Choroid plexus epithelial cell (primary cell): Measurements from ENCODE around the gene KIF4B.

ENCODE experiments used
- DNase-seq: peaks from one replicate; pipeline ENCODE4 v3.0.0-alpha.2; 2010; ENCODE audit warnings: low read depth
- H3K4me3 ChIP-seq: 2 replicates; pipeline ENCODE4 v1.5.1; 2011; ENCODE audit warnings: low read depth, mild to moderate bottlenecking, control low read depth, low read length, moderate library complexity
- CTCF ChIP-seq: conservative IDR thresholded peaks from 2 replicates; pipeline ENCODE4 v1.5.1; 2011; ENCODE audit warnings: low read depth, mild to moderate bottlenecking, control low read depth, inconsistent platforms, low read length, moderate library complexity

Gene KIF4B

GRCh38 chr5:155013526-155013925 is at the start of gene KIF4B:
TSS of gene KIF4B (plus strand) at chr5:155013755. CDS start at chr5:155013860, 105 bp downstream.
- TF ChIP-seq CTCF = no peak
- DNase-seq = no peak
- peak within 1 kb of the TSS; percentile 29 for H3K4me3 ChIP-seq

- no peak for DNase-seq
- no peak overlapping the region for H3K4me3 ChIP-seq
Measured at GRCh38 chr5:154966081-154966841, 47.3 kb upstream of the KIF4B start.

GRCh38 chr5:154966874-154967273 is 46.7 kb upstream of the KIF4B start:
- TF ChIP-seq CTCF = no peak
- no peak overlapping the region for H3K4me3 ChIP-seq

More at GRCh38 chr5:154966081-154966841, 47.3 kb upstream of the KIF4B start:
- TF ChIP-seq CTCF = no peak

GRCh38 chr5:154967421-154968024 is 46.0 kb upstream of the KIF4B start:
- peak; percentile 59 for TF ChIP-seq CTCF
- no peak overlapping the region for H3K4me3 ChIP-seq
- DNase-seq = peak; percentile 51

More at GRCh38 chr5:154966874-154967273, 46.7 kb upstream of the KIF4B start:
- DNase-seq = no peak

- TF ChIP-seq CTCF = no peak
Measured at GRCh38 chr5:154968953-154969352, 44.6 kb upstream of the KIF4B start.

GRCh38 chr5:154970759-154971158 is 42.8 kb upstream of the KIF4B start:
- peak; percentile 67 for DNase-seq

More at GRCh38 chr5:154968953-154969352, 44.6 kb upstream of the KIF4B start:
- DNase-seq = no peak
- no peak overlapping the region for H3K4me3 ChIP-seq

More at GRCh38 chr5:154970759-154971158, 42.8 kb upstream of the KIF4B start:
- TF ChIP-seq CTCF = no peak
- H3K4me3 ChIP-seq = no peak overlapping the region
